ENCODE data around the gene BTBD16. TPM values are rescaled to one million over a fixed set of nuclear protein-coding genes. Genes with fewer than 3 reads are reported as not detected.

Gene BTBD16
- total and polyA plus RNA-seq, 2 of the 4 experiments (the other 2 are of a cell fraction): not detected

- no peaks in the 10 kb centered on the region for H3K36me3 ChIP-seq (ENCODE audit: control insufficient read depth, insufficient read depth, low read length)
- peaks cover 30% of the 10 kb centered on the region for H3K27me3 ChIP-seq (ENCODE audit: control insufficient read depth, insufficient read depth, low read length)
- no peak overlapping the region for H3K4me3 ChIP-seq (ENCODE audit: insufficient read depth, low read depth, low read length)
- H3K18ac ChIP-seq (ENCODE audit: low read depth, low read length): no peak overlapping the region
- no peak overlapping the region for H4K91ac ChIP-seq (ENCODE audit: insufficient read depth, low read depth, low read length)
- no peak overlapping the region for H2BK20ac ChIP-seq (ENCODE audit: low read depth, low read length)
- H3K4me1 ChIP-seq (ENCODE audit: control insufficient read depth, insufficient read depth, low read length): no peaks in the 10 kb centered on the region
- WGBS, 2 experiments (ENCODE audit: extremely low coverage in 2 of 2, insufficient read length in 1 of 2): no CpG with 5 or more reads among the region's 4 CpGs
- H2AK5ac ChIP-seq (ENCODE audit: low read depth, low read length): no peak overlapping the region
- no peak overlapping the region for H3K56ac ChIP-seq (ENCODE audit: extremely low read depth, insufficient read depth, low read length)
- intact Hi-C loops (cut with micrococcal nuclease) (no loop called here), dilution Hi-C loops (cut with HindIII; ENCODE audit: low sequenced_read_pairs, unreplicated experiment) (no loop called here), in situ Hi-C loops (cut with MboI; ENCODE audit: low sequenced_read_pairs) (loop anchor here (10.0 kb wide), 1 partner anchor 226 kb away; no protein-coding TSS in a partner anchor)
- no peak overlapping the region for H3K4me2 ChIP-seq (ENCODE audit: low read depth, low read length)
- CTCF ChIA-PET: no interaction called here
- H2AFZ ChIP-seq (replicated peaks; ENCODE audit: low read length, poor library complexity): no peak overlapping the region
- H4K20me1 ChIP-seq (ENCODE audit: insufficient read depth, low read length): no peaks in the 10 kb centered on the region; the same call in 1 of the 2 replicates
- no peak overlapping the region for H2BK5ac ChIP-seq (ENCODE audit: low read depth, low read length, poor library complexity, severe bottlenecking)
- no peak overlapping the region for H3K27ac ChIP-seq (ENCODE audit: insufficient read depth, low read length)
- DNase-seq: no peak
- H3K4ac ChIP-seq (ENCODE audit: low read depth, low read length): no peak overlapping the region
- peaks cover 7% of the 10 kb centered on the region; the same call in 1 of the 2 replicates for H3K9me3 ChIP-seq (ENCODE audit: control insufficient read depth, insufficient read depth, low read length)
- BruUV-seq (replicated peaks): no TSS peak
- no peak overlapping the region for H4K8ac ChIP-seq (ENCODE audit: low read depth in 2 of 2, low read length in 2 of 2)
- no peak overlapping the region for H3K14ac ChIP-seq (replicated peaks; ENCODE audit: low read depth, low read length)
- H3K9ac ChIP-seq (ENCODE audit: low read depth, low read length): no peak overlapping the region
- no peak overlapping the region for H2BK120ac ChIP-seq (ENCODE audit: low read depth, low read length)
- ATAC-seq (ENCODE audit: low read depth): no peak
- POLR2A ChIA-PET (ENCODE audit: unreplicated experiment): no interaction called here
- H3K9me1 ChIP-seq (ENCODE audit: insufficient read depth, low read length): no peaks in the 10 kb centered on the region
- no peaks in the 10 kb centered on the region for H3K79me1 ChIP-seq (ENCODE audit: low read depth in 1 of 2, low read length in 2 of 2)
- no peak overlapping the region for H4K5ac ChIP-seq (ENCODE audit: low read depth, low read length)
- no peak overlapping the region for H2BK15ac ChIP-seq (ENCODE audit: low read depth, low read length)
- H3K23ac ChIP-seq (ENCODE audit: low read depth, low read length): no peak overlapping the region
- TF ChIP-seq SMC3 (IDR thresholded peaks at IDR 0.05; ENCODE audit: low read depth, low read length) (no peak), MAZ (IDR thresholded peaks at IDR 0.05; ENCODE audit: borderline replicate concordance, low read depth, low read length) (no peak), MXI1 (IDR thresholded peaks at IDR 0.05; ENCODE audit: borderline replicate concordance, low read depth, low read length) (no peak), POLR2A (IDR thresholded peaks at IDR 0.05; ENCODE audit: low read depth, low read length) (no peak), CTCF (conservative IDR thresholded peaks at IDR 0.05; ENCODE audit: low read depth, low read length) (no peak), USF2 (IDR thresholded peaks at IDR 0.05; ENCODE audit: low read depth, low read length) (no peak), BHLHE40 (IDR thresholded peaks at IDR 0.05; ENCODE audit: low read depth, low read length) (no peak), ELK1 (IDR thresholded peaks at IDR 0.05; ENCODE audit: borderline replicate concordance, low read depth, low read length) (no peak), NFE2L2 (IDR thresholded peaks at IDR 0.05; ENCODE audit: low read depth, low read length) (no peak)
- H2AK9ac ChIP-seq (replicated peaks; ENCODE audit: low read depth, low read length, poor library complexity): no peak overlapping the region
These were observed 77.4 kb downstream of the BTBD16 start for GRCh38 chr10:122348512-122348911.

Measured in IMR-90 (cell line).